Testis (tissue), 3 donors: ENCODE measurements around the gene RERE. TPM values are rescaled to one million over a fixed set of nuclear protein-coding genes. Genes with fewer than 3 reads are reported as not detected.

Experiments used
- DNase-seq: peaks from one replicate; pipeline ENCODE4 v3.0.0-alpha.2; 2019
- H3K27ac ChIP-seq, 2 donors: fragments of 200-600 bp; sonication (generic); one replicate each; pipeline ENCODE4 v1.5.1; 2019
- H3K27me3 ChIP-seq: fragments of 200-600 bp; sonication (generic); one replicate; pipeline ENCODE4 v1.5.1; 2019
- H3K36me3 ChIP-seq: fragments of 200-600 bp; sonication (generic); one replicate; pipeline ENCODE4 v1.5.1; 2017; ENCODE audit warnings: low read depth; ENCODE audit errors: missing control alignments
- H3K4me1 ChIP-seq: fragments of 200-600 bp; sonication (generic); one replicate; pipeline ENCODE4 v1.5.1; 2019
- H3K4me3 ChIP-seq, 2 donors: fragments of 200-600 bp; sonication (generic); one replicate each; pipeline ENCODE4 v1.5.1; 2017 to 2019
- H3K9me3 ChIP-seq: fragments of 200-600 bp; sonication (generic); one replicate; pipeline ENCODE4 v1.5.1; 2017
- CTCF ChIP-seq, 3 experiments: fragments of 450-650 bp in 2 of 3; fragments of 200-600 bp in 1 of 3; sonication (generic) in 1 of 3; IDR thresholded peaks; one replicate each; pipeline ENCODE4 v1.5.1; 2016 to 2019; ENCODE audit warnings: antibody characterized with exemption in 3 of 3, mild to moderate bottlenecking in 2 of 3, moderate library complexity in 1 of 3
- POLR2A ChIP-seq: fragments of 450-650 bp; IDR thresholded peaks from one replicate; pipeline ENCODE4 v1.6.1; 2017; ENCODE audit warnings: antibody characterized with exemption, mild to moderate bottlenecking, moderate library complexity
- WGBS, 2 donors: methylation state at CpG; one replicate each; pipeline ENCODE4 v1.1.5; 2018; 5-methylcytosine and 5-hydroxymethylcytosine counted together
- intact Hi-C: fragments of 100-400 bp; cut with DNase I; formaldehyde crosslinking; loops from one replicate; pipeline ENCODE4 v1.15.1; 2023; ENCODE audit warnings: low total_unique reads
- polyA plus RNA-seq: library from polyadenylated mRNA; stranded (reverse); fragments of 350-450 nt; fragmentation: Illumina TruSeq; extraction: RNeasy Lipid Tissue Mini Kit (QIAGEN cat#74804); gene quantifications from one replicate; pipeline ENCODE4 v1.2.3, GENCODE V29; 2014; ENCODE audit warnings: low read depth, low replicate concordance; ENCODE audit not compliant: insufficient read depth
- total RNA-seq, 2 donors: library from RNA; depleted of rRNA; stranded (reverse); fragments of >200 nt; gene quantifications; one replicate each; pipeline ENCODE4 v1.2.3, GENCODE V29; 2016

RERE gene
- total and polyA plus RNA-seq, 3 donors from 2014 or later, result 90.8 to 229 (median 203) TPM

DNA sequence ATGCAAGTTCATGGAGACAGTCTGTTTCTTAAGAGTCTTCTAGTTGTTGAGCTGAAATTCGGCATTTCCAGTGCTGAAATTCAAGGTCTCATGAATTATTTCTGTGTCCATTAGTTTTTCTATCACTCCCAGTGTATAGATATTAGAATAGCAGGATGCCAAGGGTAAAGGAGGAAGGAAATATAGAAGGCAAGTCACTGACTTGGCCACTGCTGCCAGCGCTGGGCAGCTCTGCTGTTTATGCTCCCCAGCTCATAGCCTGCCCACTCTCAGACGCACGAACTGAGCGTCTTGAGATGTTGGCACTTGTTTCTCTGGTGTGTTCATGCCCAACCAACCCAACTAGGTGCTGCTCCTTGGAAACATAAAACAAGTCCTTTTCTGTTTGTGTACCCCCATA lies 389.5 kb downstream of the RERE start:
- peak overlapping the region in 1 of 2 donors; percentile 37 for H3K27ac ChIP-seq
- H3K9me3 ChIP-seq, result no peaks in the 10 kb centered on the region
- whole genome bisulfite sequencing, 2 donors, result 74 to 75% methylated on average over 5 of the region's 5 CpGs
- intact Hi-C loops, result no loop called here
- no peak for TF ChIP-seq CTCF (IDR thresholded peaks at IDR 0.05)
- TF ChIP-seq POLR2A, result no peak
- no peak for DNase-seq
- H3K36me3 ChIP-seq, result no peaks in the 10 kb centered on the region
- no peak overlapping the region for H3K4me3 ChIP-seq
- H3K4me1 ChIP-seq, result peaks cover 20% of the 10 kb centered on the region
- no peaks in the 10 kb centered on the region for H3K27me3 ChIP-seq

- no peaks in the 10 kb centered on the region for H3K27me3 ChIP-seq
- no peaks in the 10 kb centered on the region for H3K36me3 ChIP-seq
- H3K27ac ChIP-seq, result peak overlapping the region in 1 of 2 donors; percentile 37
- H3K4me1 ChIP-seq, result peaks cover 19% of the 10 kb centered on the region
- H3K9me3 ChIP-seq, result no peaks in the 10 kb centered on the region
- intact Hi-C loops, result no loop called here
- no peak for DNase-seq
- no peak overlapping the region for H3K4me3 ChIP-seq
- 78 to 89% methylated on average over 5 of the region's 5 CpGs for WGBS, 2 donors
- no peak for TF ChIP-seq POLR2A
These were observed 389.9 kb downstream of the RERE start for GRCh38 chr1:8427493-8427892.

- no peak overlapping the region for H3K4me3 ChIP-seq
These were observed 390.4 kb downstream of the RERE start for GRCh38 chr1:8426996-8427395.

GRCh38 chr1:8425781-8426161 lies 391.7 kb downstream of the RERE start:
- H3K4me3 ChIP-seq, result no peak overlapping the region
- no peaks in the 10 kb centered on the region for H3K9me3 ChIP-seq
- whole genome bisulfite sequencing, 2 donors, result 85 to 95% methylated on average over 3 of the region's 3 CpGs
- no peak for TF ChIP-seq POLR2A
- no peak for TF ChIP-seq CTCF (IDR thresholded peaks at IDR 0.05)
- H3K4me1 ChIP-seq, result peaks cover 27% of the 10 kb centered on the region
- intact Hi-C loops, result no loop called here
- peak overlapping the region in 1 of 2 donors; percentile 100 for H3K27ac ChIP-seq
- DNase-seq, result no peak
- no peaks in the 10 kb centered on the region for H3K27me3 ChIP-seq
- no peaks in the 10 kb centered on the region for H3K36me3 ChIP-seq

More at GRCh38 chr1:8426996-8427395, 390.4 kb downstream of the RERE start:
- H3K4me1 ChIP-seq, result peaks cover 19% of the 10 kb centered on the region
- WGBS, 2 donors, result 96 to 97% methylated on average over 4 of the region's 4 CpGs
- H3K9me3 ChIP-seq, result no peaks in the 10 kb centered on the region
- H3K36me3 ChIP-seq, result no peaks in the 10 kb centered on the region
- peak overlapping the region in 1 of 2 donors; percentile 47 for H3K27ac ChIP-seq
- no peaks in the 10 kb centered on the region for H3K27me3 ChIP-seq
- no peak for TF ChIP-seq CTCF (IDR thresholded peaks at IDR 0.05)
- no peak for TF ChIP-seq POLR2A
- no peak for DNase-seq
- intact Hi-C loops, result no loop called here

GRCh38 chr1:8425150-8425780 lies 392.2 kb downstream of the RERE start:
- no peaks in the 10 kb centered on the region for H3K9me3 ChIP-seq
- H3K27me3 ChIP-seq, result no peaks in the 10 kb centered on the region
- intact Hi-C loops, result no loop called here
- no peak for DNase-seq
- no peak overlapping the region for H3K4me3 ChIP-seq
- TF ChIP-seq CTCF (IDR thresholded peaks at IDR 0.05), result no peak
- TF ChIP-seq POLR2A, result no peak
- no peaks in the 10 kb centered on the region for H3K36me3 ChIP-seq
- WGBS, 2 donors, result 81 to 89% methylated on average over 10 of the region's 10 CpGs
- H3K27ac ChIP-seq, result peak overlapping the region; percentile 97 to 100
- H3K4me1 ChIP-seq, result peaks cover 32% of the 10 kb centered on the region
